ENCODE data around the gene SETD4. TPM values are rescaled to one million over a fixed set of nuclear protein-coding genes. Genes with fewer than 3 reads are reported as not detected.

Gene SETD4
- total RNA-seq, 2 donors from 2014 or later = 9.9 to 32.3 TPM

GRCh38 chr21:36069713-36070583, 9.6 kb upstream of the SETD4 start, which contains the start of gene CBR1:
TSS of gene CBR1 (plus strand) at chr21:36070024. CDS start at chr21:36070116, 92 bp downstream.
- H3K36me3 ChIP-seq (replicated peaks in 1 of 2; ENCODE audit: insufficient read depth in 1 of 2, low read depth in 2 of 2) = no peaks in the 10 kb centered on the region
- peaks cover 52% of the 10 kb centered on the region for H3K4me1 ChIP-seq
- H3K27ac ChIP-seq = peak within 1 kb of the TSS; percentile 67 to 85 (median 72)
- TF ChIP-seq POLR2A (IDR thresholded peaks at IDR 0.05) (peak; percentile 65 to 83 (median 77)), CTCF (IDR thresholded peaks at IDR 0.05) (peak in 3 of 7 experiments; percentile 8 to 16 (median 9))
- ATAC-seq (peak; percentile 99), DNase-seq (peak; percentile 95 to 97 (median 96))
- H3K9me3 ChIP-seq = no peaks in the 10 kb centered on the region
- H3K27me3 ChIP-seq = no peaks in the 10 kb centered on the region
- H3K4me3 ChIP-seq = peak within 1 kb of the TSS; percentile 50 to 80
- 1% methylated on average over 14 to 70 of the region's 71 CpGs for WGBS, 2 donors
- intact Hi-C loops (cut with DNase I) = no loop called here

- H3K9me3 ChIP-seq = no peaks in the 10 kb centered on the region
- no peak overlapping the region for H3K4me3 ChIP-seq
- 94 to 95% methylated on average over 5 of the region's 5 CpGs for WGBS, 2 donors
- peaks cover 52% of the 10 kb centered on the region for H3K4me1 ChIP-seq
- TF ChIP-seq POLR2A (IDR thresholded peaks at IDR 0.05) (no peak), CTCF (IDR thresholded peaks at IDR 0.05) (no peak)
- H3K36me3 ChIP-seq (replicated peaks in 1 of 2; ENCODE audit: insufficient read depth in 1 of 2, low read depth in 2 of 2) = no peaks in the 10 kb centered on the region
- no peaks in the 10 kb centered on the region for H3K27me3 ChIP-seq
- ATAC-seq = no peak
- no peak for DNase-seq
- intact Hi-C loops (cut with DNase I) = no loop called here
- H3K27ac ChIP-seq = peak overlapping the region in 3 of 4 donors; percentile 67 to 85 (median 76)
Observed at GRCh38 chr21:36068748-36069398, 8.5 kb upstream of the SETD4 start.

GRCh38 chr21:36065497-36066036, 5.2 kb upstream of the SETD4 start:
- ATAC-seq = no peak
- Histone ChIP-seq H3K4me3 (no peak overlapping the region), H3K36me3 (replicated peaks in 1 of 2; ENCODE audit: insufficient read depth in 1 of 2, low read depth in 2 of 2) (no peaks in the 10 kb centered on the region), H3K27me3 (no peaks in the 10 kb centered on the region), H3K27ac (peak overlapping the region in 3 of 4 donors; percentile 46 to 71 (median 52)), H3K9me3 (no peaks in the 10 kb centered on the region), H3K4me1 (peaks cover 29% of the 10 kb centered on the region)
- intact Hi-C loops (cut with DNase I) = no loop called here
- WGBS, 2 donors = 28 to 30% methylated on average over 3 of the region's 3 CpGs
- DNase-seq = peak; percentile 29 to 67 (median 51)
- TF ChIP-seq POLR2A (IDR thresholded peaks at IDR 0.05) = no peak
- TF ChIP-seq CTCF (IDR thresholded peaks at IDR 0.05) = no peak

GRCh38 chr21:36064085-36064460, 3.7 kb upstream of the SETD4 start:
- no peak overlapping the region for H3K27ac ChIP-seq
- intact Hi-C loops (cut with DNase I) = no loop called here
- H3K4me1 ChIP-seq = peaks cover 21% of the 10 kb centered on the region
- H3K36me3 ChIP-seq (replicated peaks in 1 of 2; ENCODE audit: insufficient read depth in 1 of 2, low read depth in 2 of 2) = no peaks in the 10 kb centered on the region
- H3K9me3 ChIP-seq = no peaks in the 10 kb centered on the region
- H3K4me3 ChIP-seq = no peak overlapping the region
- TF ChIP-seq POLR2A (IDR thresholded peaks at IDR 0.05) = no peak
- TF ChIP-seq CTCF (IDR thresholded peaks at IDR 0.05) = no peak
- ATAC-seq = no peak
- DNase-seq = no peak
- WGBS, 2 donors = 83 to 90% methylated on average over 4 of the region's 4 CpGs
- no peaks in the 10 kb centered on the region for H3K27me3 ChIP-seq

Measured in body of pancreas (tissue), 4 donors.